HCT116 (cell line): ENCODE results near the gene TMEM61. TPM values are rescaled to one million over a fixed set of nuclear protein-coding genes. Genes with fewer than 3 reads are reported as not detected.

Experiments
- ATAC-seq: fragments of 200-7000 bp; cut with Tn5 transposase; 2 replicates; pipeline ENCODE4 v1.9.1; 2020; ENCODE audit warnings: mild to moderate bottlenecking, moderate library complexity
- BruUV-seq: library from RNA; stranded (reverse); fragments of 400-500 nt; replicated peaks from 2 replicates; lab custom pipeline; 2021; lab: Mats Ljungman, UMichigan
- CTCF ChIA-PET: fragments of 300-600 bp; sonication (Branson Sonifier 250); formaldehyde crosslinking; loops from one replicate; lab custom pipeline; 2021; ENCODE audit warnings: antibody characterized with exemption; lab: Charles Lee
- POLR2A ChIA-PET: fragments of 300-600, 350-600 bp; sonication (Branson Sonifier 250); formaldehyde crosslinking; loops from one replicate; lab custom pipeline; 2021; ENCODE audit warnings: antibody characterized with exemption; lab: Charles Lee
- RAD21 ChIA-PET, 2 experiments: fragments of 300-600 bp; sonication (Branson Sonifier 250); formaldehyde crosslinking; loops; one replicate each; lab custom pipeline; 2023; ENCODE audit warnings: low total read pairs in 2 of 2; ENCODE audit not compliant: uncharacterized antibody in 2 of 2, unreplicated experiment in 2 of 2, low non-redundant PET in 1 of 2; lab: Charles Lee
- DNase-seq: peaks from one replicate; pipeline ENCODE4 v3.0.0-alpha.2; 2010; ENCODE audit warnings: low read depth, low spot score
- H2AFZ ChIP-seq: fragments of 200-600 bp; shearing (Covaris generic), sonication (generic); 2 replicates; pipeline ENCODE4 v1.6.1; 2017; ENCODE audit warnings: low read depth, mixed run types, mixed read lengths, antibody characterized with exemption, low read length; ENCODE audit not compliant: poor library complexity, severe bottlenecking
- H3K27ac ChIP-seq: 2 replicates; pipeline ENCODE4 v1.5.1; 2012; ENCODE audit warnings: low read depth, low read length
- H3K27me3 ChIP-seq: fragments of 200-600 bp; sonication (generic); 2 replicates; pipeline ENCODE4 v1.6.1; 2016; ENCODE audit warnings: mixed run types, low read length, mixed read lengths; ENCODE audit not compliant: insufficient read depth
- H3K36me3 ChIP-seq, 2 experiments: fragments of 200-500 bp in 1 of 2; fragments of 200-600 bp in 1 of 2; sonication (Bioruptor generic) in 1 of 2; sonication (generic) in 1 of 2; 2 replicates each; pipeline versions ENCODE4 v1.5.1 to v1.6.1; 2014 to 2016; ENCODE audit warnings: low read length in 2 of 2, inconsistent platforms in 1 of 2, mixed read lengths in 1 of 2, mixed run types in 1 of 2; ENCODE audit not compliant: insufficient read depth in 2 of 2, control insufficient read depth in 1 of 2
- H3K4me1 ChIP-seq, 2 experiments: fragments of 200-600 bp in 1 of 2; sonication (generic) in 1 of 2; 2 replicates each; pipeline versions ENCODE4 v1.5.1 to v1.6.1; 2012 to 2017; ENCODE audit warnings: low read length in 2 of 2, inconsistent platforms in 1 of 2, mild to moderate bottlenecking in 1 of 2, mixed read lengths in 1 of 2, mixed run types in 1 of 2, moderate library complexity in 1 of 2; ENCODE audit not compliant: insufficient read depth in 2 of 2, control insufficient read depth in 1 of 2
- H3K4me2 ChIP-seq: fragments of 200-600 bp; sonication (generic); 2 replicates; pipeline ENCODE4 v1.6.1; 2017; ENCODE audit warnings: mixed run types, low read length, mixed read lengths
- H3K4me3 ChIP-seq, 2 experiments: fragments of 200-600 bp in 1 of 2; sonication (generic) in 1 of 2; replicated peaks in 1 of 2; 2 replicates each; pipeline ENCODE4 v1.5.1; 2011 to 2016; ENCODE audit warnings: low read length in 2 of 2, control low read depth in 1 of 2, low read depth in 1 of 2, mild to moderate bottlenecking in 1 of 2, mixed read lengths in 1 of 2, mixed run types in 1 of 2
- H3K79me2 ChIP-seq: fragments of 200-600 bp; sonication (generic); 2 replicates; pipeline ENCODE4 v1.6.1; 2017; ENCODE audit warnings: mild to moderate bottlenecking, mixed run types, low read length, moderate library complexity, mixed read lengths; ENCODE audit not compliant: insufficient read depth
- H3K9ac ChIP-seq: fragments of 200-600 bp; sonication (generic); 2 replicates; pipeline ENCODE4 v1.6.1; 2016; ENCODE audit warnings: low read length, mixed read lengths
- H3K9me2 ChIP-seq: fragments of 200-600 bp; sonication (generic), shearing (Covaris generic); 2 replicates; pipeline ENCODE4 v1.6.1; 2017; ENCODE audit warnings: mixed run types, mild to moderate bottlenecking, moderate library complexity; ENCODE audit not compliant: insufficient read depth
- H3K9me3 ChIP-seq, 2 experiments: fragments of 200-500 bp in 1 of 2; fragments of 200-600 bp in 1 of 2; sonication (Bioruptor generic) in 1 of 2; sonication (generic) in 1 of 2; 2 replicates each; pipeline ENCODE4 v1.6.1; 2014 to 2017; ENCODE audit warnings: low read length in 2 of 2, mixed read lengths in 2 of 2, inconsistent platforms in 1 of 2, low read depth in 1 of 2, mild to moderate bottlenecking in 1 of 2, mixed run types in 1 of 2, moderate library complexity in 1 of 2; ENCODE audit not compliant: control insufficient read depth in 1 of 2, insufficient read depth in 1 of 2
- H4K20me1 ChIP-seq: fragments of 200-600 bp; sonication (generic), shearing (Covaris generic); 2 replicates; pipeline ENCODE4 v1.6.1; 2017; ENCODE audit warnings: mixed run types, mild to moderate bottlenecking, moderate library complexity; ENCODE audit not compliant: insufficient read depth
- CBX3 ChIP-seq: IDR thresholded peaks from 2 replicates; pipeline ENCODE4 v1.6.1; 2012; ENCODE audit warnings: low read depth
- CTCF ChIP-seq, 3 experiments: fragments of 200-600 bp in 1 of 3; sonication (generic) in 1 of 3; IDR thresholded peaks in 2 of 3; conservative IDR thresholded peaks in 1 of 3; 2 replicates each; pipeline ENCODE4 v1.5.1; 2012 to 2017; ENCODE audit warnings: low read depth in 2 of 3, low read length in 2 of 3, antibody characterized with exemption in 1 of 3, borderline replicate concordance in 1 of 3, control low read depth in 1 of 3, mild to moderate bottlenecking in 1 of 3, mixed read lengths in 1 of 3, mixed run types in 1 of 3, moderate library complexity in 1 of 3; ENCODE audit not compliant: insufficient read depth in 1 of 3
- EZH2 ChIP-seq: fragments of 200-600 bp; sonication (generic); IDR thresholded peaks from 2 replicates; pipeline ENCODE4 v1.6.1; 2017; ENCODE audit warnings: antibody characterized with exemption, mixed run types
- FOSL1 ChIP-seq: IDR thresholded peaks from 2 replicates; pipeline ENCODE4 v1.6.1; 2012; ENCODE audit warnings: low read depth
- MAX ChIP-seq: IDR thresholded peaks from 2 replicates; pipeline ENCODE4 v1.6.1; 2012
- SIN3A ChIP-seq: IDR thresholded peaks from 2 replicates; pipeline ENCODE4 v1.6.1; 2012; ENCODE audit warnings: low read depth
- SP1 ChIP-seq: IDR thresholded peaks from 2 replicates; pipeline ENCODE4 v1.6.1; 2012; ENCODE audit warnings: low read depth
- SRF ChIP-seq: IDR thresholded peaks from 2 replicates; pipeline ENCODE4 v1.6.1; 2012; ENCODE audit warnings: low read depth
- TCF7L2 ChIP-seq: IDR thresholded peaks from 2 replicates; pipeline ENCODE4 v1.7.0; 2011; ENCODE audit warnings: borderline replicate concordance, inconsistent platforms; ENCODE audit not compliant: insufficient read depth, insufficient read length; ENCODE audit errors: extremely low read depth
- YY1 ChIP-seq: IDR thresholded peaks from 2 replicates; pipeline ENCODE4 v1.6.1; 2011; ENCODE audit warnings: low read length, low read depth, moderate library complexity, mild to moderate bottlenecking; ENCODE audit not compliant: insufficient replicate concordance; ENCODE audit errors: extremely low read depth
- ZFX ChIP-seq: fragments of 450-650 bp; IDR thresholded peaks from 2 replicates; pipeline ENCODE4 v1.6.1; 2017
- ZNF274 ChIP-seq: fragments of 200-500 bp; sonication (Bioruptor generic); IDR thresholded peaks from 2 replicates; pipeline ENCODE4 v1.6.1; 2014; ENCODE audit warnings: mild to moderate bottlenecking, low read depth, low read length, inconsistent platforms
- intact Hi-C: fragments of 100-400 bp; cut with micrococcal nuclease; formaldehyde crosslinking; loops from 2 replicates; pipeline ENCODE4 v1.10.0; 2022
- total RNA-seq: library from RNA; stranded (reverse); gene quantifications from one replicate; pipeline ENCODE4 v1.2.1, GENCODE V29; 2021; ENCODE audit not compliant: unreplicated experiment
- TF ChIP-seq, protein P1 (sequence below): IDR thresholded peaks from 2 replicates; pipeline ENCODE4 v1.6.1; 2011; ENCODE audit warnings: mild to moderate bottlenecking, low read length, moderate library complexity; ENCODE audit not compliant: insufficient replicate concordance; ENCODE audit errors: extremely low read depth
- TF ChIP-seq, protein P2 (sequence below): IDR thresholded peaks from 2 replicates; pipeline ENCODE4 v1.6.1; 2012

The TMEM61 gene
- total RNA-seq, 1 experiment from 2014 or later, result 4.4 TPM

DNA sequence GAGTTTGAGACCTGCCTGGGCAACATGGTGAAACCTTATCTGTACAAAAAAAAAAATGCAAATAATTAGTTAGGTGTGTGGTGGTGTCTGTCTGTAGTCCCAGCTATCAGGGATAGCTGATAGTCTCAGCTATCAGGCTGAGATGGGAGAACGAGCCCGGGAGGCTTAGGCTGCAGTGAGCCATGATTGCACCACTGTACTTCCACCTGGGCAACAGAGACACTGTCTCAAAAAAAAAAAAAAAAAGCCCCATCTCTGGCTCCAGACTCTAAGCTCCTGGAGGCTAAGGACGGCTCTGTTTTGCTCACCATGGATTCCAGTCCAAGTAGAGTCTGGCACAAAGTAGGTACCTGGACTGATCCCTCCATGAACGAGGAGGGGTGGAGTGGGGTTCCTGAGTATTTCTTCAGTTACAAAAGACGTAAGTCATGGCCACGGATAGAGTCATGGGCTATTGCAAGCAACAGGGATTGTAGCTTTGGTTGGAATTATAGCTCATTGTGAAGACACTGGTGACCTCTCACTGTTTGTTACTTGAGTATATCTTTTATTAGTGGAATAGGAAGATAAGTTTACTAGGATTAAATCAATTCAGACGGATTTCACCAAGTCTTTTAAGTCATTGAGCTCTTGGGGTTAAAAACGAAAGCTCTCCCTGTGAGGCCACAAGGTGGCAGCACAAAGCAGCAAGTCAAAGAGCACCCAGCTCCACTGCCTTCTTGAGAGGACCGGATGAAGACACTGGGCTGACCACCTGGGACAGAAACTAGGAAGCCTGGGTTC lies 35.6 kb upstream of the TMEM61 start (continued):
- no peak for TF ChIP-seq TCF7L2
- TF ChIP-seq ZFX, result no peak
- TF ChIP-seq CTCF (IDR thresholded peaks at IDR 0.05 in 2 of 3, conservative IDR thresholded peaks at IDR 0.05 in 1 of 3; ENCODE audit: borderline replicate concordance in 1 of 3, insufficient read depth in 1 of 3, low read depth in 2 of 3, low read length in 2 of 3), result peak; percentile 86 to 96 (median 89)
- TF ChIP-seq SRF, result no peak
- TF ChIP-seq SP1, result no peak
- TF ChIP-seq SIN3A, result no peak
- TF ChIP-seq, all 23 proteins: peak for 4

DNA sequence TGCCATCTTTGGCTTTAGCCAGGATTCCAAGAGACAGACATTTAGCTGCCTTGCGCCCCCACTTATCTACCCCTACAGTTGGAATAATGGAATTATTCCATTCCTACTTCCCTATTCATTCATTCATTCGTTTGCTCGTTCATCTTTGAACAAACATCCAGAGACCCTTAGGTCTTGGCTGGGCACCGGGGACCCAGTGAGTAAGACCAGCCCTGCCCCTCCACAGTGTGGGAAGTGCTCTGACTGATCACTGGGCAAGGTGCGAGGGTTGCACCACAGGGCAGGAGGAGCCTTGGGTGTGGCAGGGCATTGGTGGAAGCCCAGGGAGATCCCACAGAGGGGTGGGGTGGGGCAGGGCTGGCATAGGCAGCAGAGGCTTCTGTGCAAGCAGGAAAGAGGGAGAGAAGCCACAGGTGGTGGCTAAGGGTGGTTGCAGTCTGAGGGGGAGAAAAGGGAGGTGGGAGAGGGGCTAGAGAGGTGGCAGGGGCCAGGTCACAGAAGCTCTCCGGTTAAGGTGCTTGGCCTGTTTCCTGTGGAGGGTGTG lies 35.0 kb upstream of the TMEM61 start:
- CTCF ChIA-PET, result interaction anchor here (0.6 to 3.5 kb wide), 30 partner anchors 10 to 1639 kb away, joined by 3 to 145 read pairs (median 4); partner anchors contain the start of genes BSND and DHCR24
- ATAC-seq (peak; percentile 55), DNase-seq (no peak)
- TF ChIP-seq CBX3 (no peak), SIN3A (no peak), ZNF274 (no peak), MAX (no peak), ZFX (no peak), EZH2 (no peak), FOSL1 (no peak), YY1 (no peak)
- TF ChIP-seq, protein P1, sequence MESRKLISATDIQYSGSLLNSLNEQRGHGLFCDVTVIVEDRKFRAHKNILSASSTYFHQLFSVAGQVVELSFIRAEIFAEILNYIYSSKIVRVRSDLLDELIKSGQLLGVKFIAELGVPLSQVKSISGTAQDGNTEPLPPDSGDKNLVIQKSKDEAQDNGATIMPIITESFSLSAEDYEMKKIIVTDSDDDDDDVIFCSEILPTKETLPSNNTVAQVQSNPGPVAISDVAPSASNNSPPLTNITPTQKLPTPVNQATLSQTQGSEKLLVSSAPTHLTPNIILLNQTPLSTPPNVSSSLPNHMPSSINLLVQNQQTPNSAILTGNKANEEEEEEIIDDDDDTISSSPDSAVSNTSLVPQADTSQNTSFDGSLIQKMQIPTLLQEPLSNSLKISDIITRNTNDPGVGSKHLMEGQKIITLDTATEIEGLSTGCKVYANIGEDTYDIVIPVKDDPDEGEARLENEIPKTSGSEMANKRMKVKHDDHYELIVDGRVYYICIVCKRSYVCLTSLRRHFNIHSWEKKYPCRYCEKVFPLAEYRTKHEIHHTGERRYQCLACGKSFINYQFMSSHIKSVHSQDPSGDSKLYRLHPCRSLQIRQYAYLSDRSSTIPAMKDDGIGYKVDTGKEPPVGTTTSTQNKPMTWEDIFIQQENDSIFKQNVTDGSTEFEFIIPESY, result no peak
- TF ChIP-seq, protein P2, sequence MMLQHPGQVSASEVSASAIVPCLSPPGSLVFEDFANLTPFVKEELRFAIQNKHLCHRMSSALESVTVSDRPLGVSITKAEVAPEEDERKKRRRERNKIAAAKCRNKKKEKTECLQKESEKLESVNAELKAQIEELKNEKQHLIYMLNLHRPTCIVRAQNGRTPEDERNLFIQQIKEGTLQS, result no peak

More for the DNA sequence above, 35.0 kb upstream of the TMEM61 start:
- Histone ChIP-seq H3K27me3 (no peaks in the 10 kb centered on the region), H3K36me3 (no peaks in the 10 kb centered on the region), H3K4me3 (no peak overlapping the region), H4K20me1 (no peaks in the 10 kb centered on the region), H3K79me2 (no peaks in the 10 kb centered on the region), H3K9me2 (no peaks in the 10 kb centered on the region), H2AFZ (peak overlapping the region; percentile 95), H3K4me2 (peak overlapping the region; percentile 64), H3K9me3 (no peaks in the 10 kb centered on the region), H3K9ac (no peak overlapping the region), H3K27ac (no peak overlapping the region), H3K4me1 (peaks cover 3 to 13% of the 10 kb centered on the region in 2 experiments; a peak in 3 of 4 replicates)
- ChIA-PET RAD21 (interaction anchor here (0.9 to 2.5 kb wide), 5 partner anchors 51 to 77 kb away, joined by 3 to 30 read pairs (median 10); no protein-coding TSS in a partner anchor), POLR2A (interaction anchor here (0.8 to 1.9 kb wide), 2 partner anchors 50 to 76 kb away, joined by 3 to 17 read pairs; no protein-coding TSS in a partner anchor)
- BruUV-seq, result no TSS peak
- intact Hi-C loops, result loop anchor here (1.0 kb wide), 2 partner anchors 51 to 77 kb away; no protein-coding TSS in a partner anchor
